ENCODE results near the gene RGS21. TPM values are rescaled to one million over a fixed set of nuclear protein-coding genes. Genes with fewer than 3 reads are reported as not detected.
A peak's percentile ranks its signal among the peaks of the same experiment; 100 is the strongest.

The RGS21 gene
- total and polyA plus RNA-seq, 2 of the 4 experiments (the other 2 are of a cell fraction), result not detected

DNA sequence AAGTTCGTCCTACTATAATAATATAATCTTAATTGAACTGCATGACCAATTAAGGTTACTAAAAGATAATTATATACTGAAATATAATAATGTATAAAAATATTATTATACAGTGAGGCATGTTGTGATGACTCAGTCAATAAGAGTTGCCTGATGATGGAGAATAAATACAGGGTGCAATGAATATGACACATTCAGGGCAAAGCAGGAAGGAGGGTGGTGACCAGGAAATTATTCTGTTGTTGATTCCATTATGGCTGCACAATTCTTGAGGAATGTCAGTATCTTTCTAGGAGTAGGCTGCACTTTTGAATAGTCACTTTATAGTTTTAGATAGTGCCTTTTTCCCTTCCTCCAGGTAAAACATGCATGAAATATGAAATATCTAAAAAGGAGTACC is 46.4 kb upstream of the RGS21 start:
- Histone ChIP-seq H4K20me1 (ENCODE audit: insufficient read depth, low read length) (no peaks in the 10 kb centered on the region), H4K8ac (ENCODE audit: low read depth in 2 of 2, low read length in 2 of 2) (no peak overlapping the region), H3K36me3 (ENCODE audit: control insufficient read depth, insufficient read depth, low read length) (no peaks in the 10 kb centered on the region), H3K18ac (ENCODE audit: low read depth, low read length) (no peak overlapping the region), H3K14ac (replicated peaks; ENCODE audit: low read depth, low read length) (no peak overlapping the region), H3K56ac (ENCODE audit: extremely low read depth, insufficient read depth, low read length) (no peak overlapping the region), H2BK20ac (ENCODE audit: low read depth, low read length) (no peak overlapping the region), H3K27me3 (ENCODE audit: control insufficient read depth, insufficient read depth, low read length) (no peaks in the 10 kb centered on the region), H3K4me2 (ENCODE audit: low read depth, low read length) (no peak overlapping the region), H2AK9ac (replicated peaks; ENCODE audit: low read depth, low read length, poor library complexity) (no peak overlapping the region), H3K9me1 (ENCODE audit: insufficient read depth, low read length) (no peaks in the 10 kb centered on the region; the same call in 1 of the 2 replicates), H3K27ac (ENCODE audit: insufficient read depth, low read length) (no peak overlapping the region), H2BK15ac (ENCODE audit: low read depth, low read length) (no peak overlapping the region), H3K9ac (ENCODE audit: low read depth, low read length) (no peak overlapping the region), H3K9me3 (ENCODE audit: control insufficient read depth, insufficient read depth, low read length) (no peaks in the 10 kb centered on the region), H2BK120ac (ENCODE audit: low read depth, low read length) (no peak overlapping the region), H3K23ac (ENCODE audit: low read depth, low read length) (no peak overlapping the region), H3K4me3 (ENCODE audit: insufficient read depth, low read depth, low read length) (no peak overlapping the region), H2AFZ (replicated peaks; ENCODE audit: low read length, poor library complexity) (no peak overlapping the region), H2AK5ac (ENCODE audit: low read depth, low read length) (no peak overlapping the region), H4K91ac (ENCODE audit: insufficient read depth, low read depth, low read length) (no peak overlapping the region), H3K4me1 (ENCODE audit: control insufficient read depth, insufficient read depth, low read length) (no peaks in the 10 kb centered on the region), H2BK5ac (ENCODE audit: low read depth, low read length, poor library complexity, severe bottlenecking) (peak overlapping the region; percentile 18), H4K5ac (ENCODE audit: low read depth, low read length) (no peak overlapping the region), H3K4ac (ENCODE audit: low read depth, low read length) (no peak overlapping the region), H3K79me1 (ENCODE audit: low read depth in 1 of 2, low read length in 2 of 2) (no peaks in the 10 kb centered on the region)
- TF ChIP-seq ELK1 (IDR thresholded peaks at IDR 0.05; ENCODE audit: borderline replicate concordance, low read depth, low read length) (no peak), CHD1 (IDR thresholded peaks at IDR 0.05; ENCODE audit: low read depth, low read length) (no peak), NFE2L2 (IDR thresholded peaks at IDR 0.05; ENCODE audit: low read depth, low read length) (no peak), BHLHE40 (IDR thresholded peaks at IDR 0.05; ENCODE audit: low read depth, low read length) (no peak), POLR2A (IDR thresholded peaks at IDR 0.05; ENCODE audit: low read depth, low read length) (no peak), MAZ (IDR thresholded peaks at IDR 0.05; ENCODE audit: borderline replicate concordance, low read depth, low read length) (no peak)
- TF ChIP-seq, protein P1, sequence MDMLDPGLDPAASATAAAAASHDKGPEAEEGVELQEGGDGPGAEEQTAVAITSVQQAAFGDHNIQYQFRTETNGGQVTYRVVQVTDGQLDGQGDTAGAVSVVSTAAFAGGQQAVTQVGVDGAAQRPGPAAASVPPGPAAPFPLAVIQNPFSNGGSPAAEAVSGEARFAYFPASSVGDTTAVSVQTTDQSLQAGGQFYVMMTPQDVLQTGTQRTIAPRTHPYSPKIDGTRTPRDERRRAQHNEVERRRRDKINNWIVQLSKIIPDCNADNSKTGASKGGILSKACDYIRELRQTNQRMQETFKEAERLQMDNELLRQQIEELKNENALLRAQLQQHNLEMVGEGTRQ (IDR thresholded peaks at IDR 0.05; ENCODE audit: low read depth, low read length), result no peak
- BruUV-seq (replicated peaks), result no TSS peak
- ChIA-PET CTCF (no interaction called here), POLR2A (ENCODE audit: unreplicated experiment) (no interaction called here)
- no CpG with 5 or more reads among the region's 1 CpG for WGBS, 2 experiments (ENCODE audit: extremely low coverage in 2 of 2, insufficient read length in 1 of 2)
- ATAC-seq (ENCODE audit: low read depth), result peak; percentile 59
- in situ Hi-C loops (cut with MboI; ENCODE audit: low sequenced_read_pairs) (no loop called here), intact Hi-C loops (cut with micrococcal nuclease) (no loop called here), dilution Hi-C loops (cut with HindIII; ENCODE audit: low sequenced_read_pairs, unreplicated experiment) (no loop called here)
- DNase-seq, result peak; percentile 50

Measured in IMR-90 (cell line).